ENCODE data around the gene CHAT.

DNA sequence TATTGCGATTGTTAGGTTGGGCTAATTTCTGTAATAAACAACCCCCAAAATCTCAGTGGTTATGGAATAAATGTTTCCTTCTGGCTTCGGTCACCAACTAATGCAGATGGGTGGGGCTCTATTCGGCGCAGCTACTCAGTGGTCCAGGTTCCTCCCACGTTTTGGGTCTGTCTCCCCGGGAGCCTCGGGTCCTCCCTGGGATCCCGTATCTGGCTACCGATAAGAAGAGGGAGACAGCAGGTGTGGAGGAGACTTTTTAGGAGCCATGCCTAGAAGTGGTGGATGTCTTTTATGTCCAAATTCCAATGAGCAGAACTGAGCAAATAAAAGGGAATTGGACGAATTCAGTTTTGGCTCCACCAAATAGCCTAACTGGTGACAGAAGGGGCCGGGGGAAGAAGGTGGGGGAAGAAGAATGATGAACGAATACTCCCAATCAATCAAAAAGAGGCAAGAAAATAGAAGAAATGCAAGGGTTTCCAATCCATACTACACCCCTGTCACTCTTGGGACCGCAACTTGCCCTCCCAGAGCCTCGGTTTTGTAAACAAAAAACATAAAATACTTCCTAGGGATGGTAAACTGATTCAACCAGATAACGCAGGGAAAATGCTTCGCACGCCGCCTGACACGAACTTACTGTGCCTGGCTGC lies 65.1 kb downstream of the CHAT start:
- no peak for TF ChIP-seq POLR2A (IDR thresholded peaks at IDR 0.05)
- TF ChIP-seq, protein P1, sequence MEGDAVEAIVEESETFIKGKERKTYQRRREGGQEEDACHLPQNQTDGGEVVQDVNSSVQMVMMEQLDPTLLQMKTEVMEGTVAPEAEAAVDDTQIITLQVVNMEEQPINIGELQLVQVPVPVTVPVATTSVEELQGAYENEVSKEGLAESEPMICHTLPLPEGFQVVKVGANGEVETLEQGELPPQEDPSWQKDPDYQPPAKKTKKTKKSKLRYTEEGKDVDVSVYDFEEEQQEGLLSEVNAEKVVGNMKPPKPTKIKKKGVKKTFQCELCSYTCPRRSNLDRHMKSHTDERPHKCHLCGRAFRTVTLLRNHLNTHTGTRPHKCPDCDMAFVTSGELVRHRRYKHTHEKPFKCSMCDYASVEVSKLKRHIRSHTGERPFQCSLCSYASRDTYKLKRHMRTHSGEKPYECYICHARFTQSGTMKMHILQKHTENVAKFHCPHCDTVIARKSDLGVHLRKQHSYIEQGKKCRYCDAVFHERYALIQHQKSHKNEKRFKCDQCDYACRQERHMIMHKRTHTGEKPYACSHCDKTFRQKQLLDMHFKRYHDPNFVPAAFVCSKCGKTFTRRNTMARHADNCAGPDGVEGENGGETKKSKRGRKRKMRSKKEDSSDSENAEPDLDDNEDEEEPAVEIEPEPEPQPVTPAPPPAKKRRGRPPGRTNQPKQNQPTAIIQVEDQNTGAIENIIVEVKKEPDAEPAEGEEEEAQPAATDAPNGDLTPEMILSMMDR (IDR thresholded peaks at IDR 0.05 in 8 of 11, conservative IDR thresholded peaks at IDR 0.05 in 3 of 11) = no peak

Measured in spleen (tissue), 7 donors.